Bronchial epithelial cell (primary cell): ENCODE results near the gene TLCD1. TPM values are rescaled to one million over a fixed set of nuclear protein-coding genes. Genes with fewer than 3 reads are reported as not detected.

ENCODE experiments used
- DNase-seq: peaks from one replicate; pipeline ENCODE4 v3.0.0-alpha.2; 2010; ENCODE audit warnings: low read depth
- FAIRE-seq: peaks from 2 replicates; lab custom pipeline; 2011; peaks lifted over from hg19 to GRCh38; lab: Jason Lieb, UNC
- H3K27me3 ChIP-seq: 2 replicates; pipeline ENCODE4 v1.5.1; 2011; ENCODE audit warnings: low read length; ENCODE audit not compliant: control insufficient read depth, insufficient read depth
- H3K36me3 ChIP-seq: 2 replicates; pipeline ENCODE4 v1.5.1; 2011; ENCODE audit warnings: low read length; ENCODE audit not compliant: control insufficient read depth, insufficient read depth
- H3K4me3 ChIP-seq: 2 replicates; pipeline ENCODE4 v1.5.1; 2011; ENCODE audit warnings: mild to moderate bottlenecking, low read depth, low read length, control low read depth
- total RNA-seq: library from RNA; depleted of rRNA; stranded (reverse); fragments of >200 nt; gene quantifications from 2 replicates; pipeline ENCODE4 v1.2.1, GENCODE V29; 2014
- TF ChIP-seq, protein P1 (sequence below): IDR thresholded peaks from 2 replicates; pipeline ENCODE4 v1.5.1; 2011; ENCODE audit warnings: mild to moderate bottlenecking, moderate library complexity, low read length, control low read depth, inconsistent platforms; ENCODE audit not compliant: insufficient read depth, severe bottlenecking

The TLCD1 gene
- total RNA-seq, 1 donor from 2014 or later, result 7.4 TPM

DNA sequence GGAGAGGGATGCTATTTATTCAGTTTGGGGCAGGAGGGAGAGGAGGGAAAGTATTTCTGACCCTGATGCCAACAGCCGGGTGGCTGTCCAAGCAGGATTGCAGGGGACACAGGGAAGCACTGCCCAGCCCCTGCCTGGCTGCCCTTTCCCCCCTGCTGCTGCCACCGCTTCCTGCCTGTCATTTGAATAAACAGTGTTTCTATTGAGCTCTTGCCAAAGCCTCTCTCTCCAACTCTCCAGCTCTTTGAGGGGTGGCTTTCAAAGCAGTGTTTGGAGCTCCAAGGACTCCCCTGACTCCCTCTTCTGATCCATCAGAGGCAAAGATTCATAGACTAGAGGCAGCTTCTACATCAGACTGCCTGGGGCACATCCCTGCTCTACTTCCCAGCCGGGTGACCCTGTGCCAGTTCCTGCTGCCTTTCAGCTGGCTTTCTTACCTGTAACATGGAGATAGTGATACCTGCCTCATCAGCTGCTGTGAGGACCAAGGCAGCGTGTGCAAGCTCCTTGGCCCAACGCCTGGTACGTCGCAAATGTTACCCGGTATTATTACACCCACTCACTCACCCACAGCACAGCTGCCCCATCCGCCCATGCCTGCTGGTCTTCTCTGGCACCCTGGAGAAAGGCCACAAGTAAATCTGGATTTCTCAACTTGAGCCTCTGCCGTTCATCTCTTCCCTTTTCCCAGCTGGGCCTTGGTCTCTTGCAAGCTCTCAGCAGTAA is 23.8 kb downstream of the TLCD1 start:
- peaks cover 44% of the 10 kb centered on the region for H3K36me3 ChIP-seq
- H3K4me3 ChIP-seq, result no peak overlapping the region
- DNase-seq (no peak), FAIRE-seq (no peak)
- TF ChIP-seq, protein P1, sequence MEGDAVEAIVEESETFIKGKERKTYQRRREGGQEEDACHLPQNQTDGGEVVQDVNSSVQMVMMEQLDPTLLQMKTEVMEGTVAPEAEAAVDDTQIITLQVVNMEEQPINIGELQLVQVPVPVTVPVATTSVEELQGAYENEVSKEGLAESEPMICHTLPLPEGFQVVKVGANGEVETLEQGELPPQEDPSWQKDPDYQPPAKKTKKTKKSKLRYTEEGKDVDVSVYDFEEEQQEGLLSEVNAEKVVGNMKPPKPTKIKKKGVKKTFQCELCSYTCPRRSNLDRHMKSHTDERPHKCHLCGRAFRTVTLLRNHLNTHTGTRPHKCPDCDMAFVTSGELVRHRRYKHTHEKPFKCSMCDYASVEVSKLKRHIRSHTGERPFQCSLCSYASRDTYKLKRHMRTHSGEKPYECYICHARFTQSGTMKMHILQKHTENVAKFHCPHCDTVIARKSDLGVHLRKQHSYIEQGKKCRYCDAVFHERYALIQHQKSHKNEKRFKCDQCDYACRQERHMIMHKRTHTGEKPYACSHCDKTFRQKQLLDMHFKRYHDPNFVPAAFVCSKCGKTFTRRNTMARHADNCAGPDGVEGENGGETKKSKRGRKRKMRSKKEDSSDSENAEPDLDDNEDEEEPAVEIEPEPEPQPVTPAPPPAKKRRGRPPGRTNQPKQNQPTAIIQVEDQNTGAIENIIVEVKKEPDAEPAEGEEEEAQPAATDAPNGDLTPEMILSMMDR, result no peak
- no peaks in the 10 kb centered on the region for H3K27me3 ChIP-seq

DNA sequence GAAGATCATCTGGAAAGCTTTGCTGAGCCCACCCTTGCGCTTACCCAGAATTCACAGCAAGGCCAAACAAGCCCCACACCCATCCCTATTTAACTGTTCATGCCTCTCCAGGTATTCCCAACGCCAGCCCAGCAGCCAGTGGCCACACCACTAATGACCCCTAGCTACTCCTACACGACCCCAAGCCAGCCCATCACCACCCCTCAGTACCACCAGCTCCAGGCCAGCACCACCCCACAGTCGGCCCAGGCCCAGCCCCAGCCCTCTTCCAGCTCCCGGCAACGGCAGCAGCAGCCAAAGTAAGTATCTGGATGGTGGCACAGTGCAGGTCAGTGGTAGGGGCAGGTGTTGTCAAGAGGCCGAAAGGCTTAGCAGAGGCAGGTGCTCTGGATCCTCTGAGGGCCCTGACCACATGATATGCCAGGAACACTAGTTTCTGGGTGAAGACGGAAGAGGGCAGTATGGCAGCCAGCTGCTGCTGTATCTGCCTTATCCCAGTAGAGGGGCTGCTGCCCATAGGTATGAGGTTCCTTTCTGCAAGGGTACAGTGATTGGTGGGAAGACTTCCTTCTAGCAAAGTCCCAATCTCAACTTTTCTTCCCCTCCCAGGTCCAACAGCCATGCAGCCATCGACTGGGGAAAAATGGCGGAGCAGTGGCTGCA is 25.1 kb downstream of the TLCD1 start:
- no peak overlapping the region for H3K4me3 ChIP-seq
- peak; percentile 13 for FAIRE-seq
- H3K27me3 ChIP-seq, result no peaks in the 10 kb centered on the region
- TF ChIP-seq, protein P1, result no peak
- peaks cover 50% of the 10 kb centered on the region for H3K36me3 ChIP-seq
- DNase-seq, result no peak

DNA sequence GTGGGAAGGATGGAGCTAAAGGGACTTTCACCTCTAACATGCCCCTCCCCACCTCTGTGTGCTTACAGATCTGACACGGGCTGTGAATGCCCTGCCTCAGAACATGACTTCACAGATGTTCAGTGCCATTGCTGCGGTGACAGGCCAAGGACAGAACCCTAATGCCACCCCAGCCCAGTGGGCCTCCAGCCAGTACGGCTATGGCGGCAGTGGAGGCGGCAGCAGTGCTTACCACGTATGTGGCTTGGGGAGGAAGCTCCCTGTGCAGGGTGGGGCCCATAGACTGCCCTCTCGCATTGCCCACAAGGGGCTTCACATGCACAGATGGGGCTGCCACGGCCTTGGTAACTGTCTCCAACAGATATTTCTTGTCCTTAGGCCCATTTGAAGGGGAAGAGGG is 25.8 kb downstream of the TLCD1 start:
- TF ChIP-seq, protein P1, result no peak
- Histone ChIP-seq H3K27me3 (no peaks in the 10 kb centered on the region), H3K36me3 (peaks cover 53% of the 10 kb centered on the region), H3K4me3 (no peak overlapping the region)
- FAIRE-seq, result no peak
- DNase-seq, result no peak

DNA sequence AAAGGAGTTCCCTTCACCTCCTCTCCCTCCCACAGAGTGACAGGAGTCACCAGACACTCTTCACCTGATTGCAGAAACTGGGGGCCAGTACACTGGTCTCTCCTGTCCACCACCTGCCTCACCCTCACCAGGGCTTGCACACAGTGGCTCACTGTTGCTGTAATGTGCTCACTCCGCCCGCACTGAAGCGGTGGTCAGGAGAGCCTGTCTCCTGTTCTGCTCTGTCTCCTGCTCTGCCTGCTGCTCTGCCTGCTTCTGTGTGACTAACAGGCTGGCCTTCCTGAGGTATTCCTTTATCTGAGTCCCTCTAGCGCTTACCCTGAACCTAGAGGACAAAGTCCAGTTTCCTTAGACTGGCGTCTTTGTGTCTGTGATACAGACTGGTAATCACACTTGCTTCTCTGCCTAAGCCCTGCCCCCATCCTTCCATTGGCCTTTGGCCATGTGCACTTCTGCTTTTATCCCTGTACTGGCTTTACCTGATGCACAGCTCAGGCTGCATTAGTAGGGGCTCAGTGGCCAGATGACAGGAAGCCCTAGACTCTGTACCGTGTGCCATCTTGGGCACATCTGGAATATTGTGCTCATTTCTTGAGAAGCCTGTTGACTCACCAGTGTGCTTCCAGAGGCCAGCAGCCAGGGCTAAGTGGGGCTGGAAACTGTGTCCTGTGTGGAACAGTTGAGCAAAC is 27.6 kb downstream of the TLCD1 start:
- Histone ChIP-seq H3K27me3 (no peaks in the 10 kb centered on the region), H3K4me3 (no peak overlapping the region), H3K36me3 (peaks cover 54% of the 10 kb centered on the region)
- TF ChIP-seq, protein P1, result no peak
- FAIRE-seq (no peak), DNase-seq (no peak)

DNA sequence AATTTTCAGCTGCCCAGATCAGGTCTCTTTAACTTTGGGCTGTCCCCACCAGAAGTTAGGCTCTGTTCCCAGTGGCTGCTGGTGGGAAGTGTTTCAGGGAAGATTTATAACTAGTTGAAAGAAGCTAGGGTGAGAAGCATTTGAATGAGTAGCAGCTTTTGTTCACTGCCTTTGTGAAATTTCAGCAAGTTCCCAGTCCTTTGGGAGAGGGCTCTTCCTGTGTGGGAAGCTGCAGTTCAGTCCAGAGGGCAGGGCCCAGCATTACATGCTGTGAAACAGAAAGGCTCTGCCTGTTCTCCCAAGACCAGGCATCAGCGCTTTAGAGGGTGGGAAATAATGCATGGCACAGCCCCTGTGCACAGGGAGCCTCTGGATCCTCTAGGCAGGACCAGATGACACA is 32.2 kb downstream of the TLCD1 start:
- FAIRE-seq (no peak), DNase-seq (no peak)
- peaks cover 41% of the 10 kb centered on the region for H3K36me3 ChIP-seq
- TF ChIP-seq, protein P1, result no peak
- H3K27me3 ChIP-seq, result no peaks in the 10 kb centered on the region
- H3K4me3 ChIP-seq, result no peak overlapping the region
